Stimulated activated CD8-positive, alpha-beta memory T cell treated with anti-CD3 and anti-CD28 coated beads, Interleukin-15, amount 100 ng/mL, for 4 hours (primary cell): Measurements from ENCODE around the gene MAP4K3.
"Not testable (repeated sequence)": the region's sequence is repeated elsewhere in the genome, so short reads cannot be mapped to it uniquely, and the experiment has no call there.

Experiments
- DNase-seq, 2 donors: peaks; one replicate each; pipeline ENCODE4 v3.0.0-alpha.2; 2020; ENCODE audit warnings: low read depth in 2 of 2

MAP4K3 gene

GRCh38 chr2:39304729-39305128 lies 132.4 kb downstream of the MAP4K3 start:
- no peak for DNase-seq

- DNase-seq: no peak
Observed at GRCh38 chr2:39304200-39304599, 132.9 kb downstream of the MAP4K3 start.

- no peak for DNase-seq
Observed at GRCh38 chr2:39301352-39301751, 135.7 kb downstream of the MAP4K3 start.

GRCh38 chr2:39300044-39300978 lies 136.8 kb downstream of the MAP4K3 start:
- DNase-seq: no peak

- no peak for DNase-seq
Observed at GRCh38 chr2:39290433-39290832, 146.7 kb downstream of the MAP4K3 start.

- no peak for DNase-seq
Observed at GRCh38 chr2:39289609-39290008, 147.5 kb downstream of the MAP4K3 start.

- no peak for DNase-seq
Observed at GRCh38 chr2:39283561-39283960, 153.5 kb downstream of the MAP4K3 start.

GRCh38 chr2:39281391-39281790 lies 155.7 kb downstream of the MAP4K3 start:
- DNase-seq: no peak

- no peak for DNase-seq
Observed at GRCh38 chr2:39275016-39275415, 162.1 kb downstream of the MAP4K3 start.

GRCh38 chr2:39269941-39270340 lies 167.1 kb downstream of the MAP4K3 start:
- DNase-seq: no peak

GRCh38 chr2:39266916-39267434 lies 170.1 kb downstream of the MAP4K3 start:
- DNase-seq: no peak

GRCh38 chr2:39266139-39266805 lies 170.8 kb downstream of the MAP4K3 start:
- no peak for DNase-seq

GRCh38 chr2:39265315-39265714 lies 171.8 kb downstream of the MAP4K3 start:
- no peak for DNase-seq

- no peak for DNase-seq
Observed at GRCh38 chr2:39264733-39265132, 172.4 kb downstream of the MAP4K3 start.

- DNase-seq: no peak
Observed at GRCh38 chr2:39260087-39260486, 177.0 kb downstream of the MAP4K3 start.

- no peak for DNase-seq
Observed at GRCh38 chr2:39256040-39256439, 181.0 kb downstream of the MAP4K3 start.

- DNase-seq: no peak
Observed at GRCh38 chr2:39252888-39253518, 184.1 kb downstream of the MAP4K3 start.

GRCh38 chr2:39247512-39248043 lies 189.5 kb downstream of the MAP4K3 start:
- no peak for DNase-seq

GRCh38 chr2:39246382-39246980 lies 190.6 kb downstream of the MAP4K3 start:
- no peak for DNase-seq

- DNase-seq: not testable (repeated sequence)
Observed at GRCh38 chr2:39244963-39245625, 192.0 kb downstream of the MAP4K3 start.

GRCh38 chr2:39244241-39244862 lies 192.7 kb downstream of the MAP4K3 start:
- DNase-seq: not testable (repeated sequence)
